HG03457 (cell line): Measurements from ENCODE around the gene RBKS.
"Not testable (repeated sequence)": the region's sequence is repeated elsewhere in the genome, so short reads cannot be mapped to it uniquely, and the experiment has no call there.

Source experiments
- ATAC-seq: cut with Tn5 transposase; IDR thresholded peaks from one replicate; pipeline ENCODE4 v1.9.1; 2021; ENCODE audit warnings: moderate number of reproducible peaks; ENCODE audit not compliant: unreplicated experiment

Gene RBKS

GRCh38 chr2:27771202-27771547 is 119.0 kb downstream of the RBKS start:
- ATAC-seq, result no peak

DNA sequence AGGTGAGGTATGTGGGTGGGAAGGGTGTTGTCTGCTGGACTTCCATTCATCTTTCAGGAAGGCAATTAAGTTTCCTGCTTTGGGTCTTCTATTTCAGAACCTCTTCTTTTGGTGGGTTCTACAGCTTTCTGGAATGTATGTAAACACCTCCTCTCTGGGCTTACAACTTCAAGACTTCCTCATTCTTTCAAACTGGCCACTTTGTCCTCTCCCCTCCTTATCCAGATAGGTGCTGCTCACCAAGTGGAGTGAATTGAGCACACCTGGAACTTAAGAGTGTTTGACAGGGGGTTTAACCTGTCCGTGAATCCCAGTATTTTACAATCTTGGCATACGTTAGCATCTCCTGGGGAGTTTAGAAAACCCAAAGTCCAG is 123.9 kb downstream of the RBKS start:
- no peak for ATAC-seq

- no peak for ATAC-seq
Measured at GRCh38 chr2:27765621-27766286, 124.4 kb downstream of the RBKS start.

- not testable (repeated sequence) for ATAC-seq
Measured at GRCh38 chr2:27764526-27764925, 125.7 kb downstream of the RBKS start.

GRCh38 chr2:27763907-27764267 is 126.3 kb downstream of the RBKS start:
- ATAC-seq, result no peak

DNA sequence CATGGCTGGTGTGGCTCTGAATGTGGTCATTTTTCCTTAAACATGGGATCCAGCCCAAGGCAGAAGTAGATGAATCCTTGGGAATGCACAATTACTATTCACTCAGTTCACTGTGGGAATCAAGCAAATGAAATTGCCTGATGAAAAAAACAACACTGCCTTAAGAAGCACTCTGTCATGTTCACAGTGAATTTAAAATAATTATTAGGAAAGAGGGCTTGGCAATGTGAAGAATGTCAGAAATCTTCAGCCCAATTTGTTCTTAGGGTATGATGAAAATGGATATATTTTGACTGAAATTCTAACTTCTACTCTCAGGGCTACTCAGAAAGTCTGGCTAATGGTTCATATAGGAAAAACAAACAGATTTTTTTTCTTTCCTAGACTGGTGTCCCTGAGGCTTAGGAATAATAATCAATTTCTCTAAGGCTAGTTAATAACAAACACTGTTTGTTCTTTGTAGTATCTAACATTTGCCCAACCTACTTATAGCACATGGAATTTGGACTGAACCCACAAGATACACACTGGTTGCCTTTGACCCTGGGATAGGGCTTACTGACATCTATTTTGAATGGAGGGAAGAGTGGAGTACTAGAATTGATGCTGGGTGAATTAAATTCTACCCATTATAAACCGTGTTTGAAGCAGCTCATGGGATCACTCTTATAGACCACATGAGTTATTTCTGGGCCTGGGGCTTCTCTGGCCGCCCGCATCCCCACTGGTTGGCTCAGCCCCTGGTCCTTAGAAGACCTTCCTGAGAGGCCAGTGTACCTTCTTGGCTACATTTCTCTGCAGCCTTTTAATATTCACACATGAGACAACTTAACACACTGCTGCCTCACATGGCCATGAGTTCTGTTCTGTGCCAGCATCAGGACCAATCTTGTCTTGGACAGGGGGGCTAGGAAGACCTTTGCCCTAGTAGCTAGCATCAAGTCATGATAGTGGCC is 127.0 kb downstream of the RBKS start:
- no peak for ATAC-seq

- ATAC-seq, result no peak
Measured at GRCh38 chr2:27756544-27757498, 133.4 kb downstream of the RBKS start.

GRCh38 chr2:27756091-27756490 is 134.1 kb downstream of the RBKS start:
- no peak for ATAC-seq

GRCh38 chr2:27754831-27755230 is 135.4 kb downstream of the RBKS start:
- no peak for ATAC-seq

GRCh38 chr2:27754138-27754588 is 136.0 kb downstream of the RBKS start:
- no peak for ATAC-seq

DNA sequence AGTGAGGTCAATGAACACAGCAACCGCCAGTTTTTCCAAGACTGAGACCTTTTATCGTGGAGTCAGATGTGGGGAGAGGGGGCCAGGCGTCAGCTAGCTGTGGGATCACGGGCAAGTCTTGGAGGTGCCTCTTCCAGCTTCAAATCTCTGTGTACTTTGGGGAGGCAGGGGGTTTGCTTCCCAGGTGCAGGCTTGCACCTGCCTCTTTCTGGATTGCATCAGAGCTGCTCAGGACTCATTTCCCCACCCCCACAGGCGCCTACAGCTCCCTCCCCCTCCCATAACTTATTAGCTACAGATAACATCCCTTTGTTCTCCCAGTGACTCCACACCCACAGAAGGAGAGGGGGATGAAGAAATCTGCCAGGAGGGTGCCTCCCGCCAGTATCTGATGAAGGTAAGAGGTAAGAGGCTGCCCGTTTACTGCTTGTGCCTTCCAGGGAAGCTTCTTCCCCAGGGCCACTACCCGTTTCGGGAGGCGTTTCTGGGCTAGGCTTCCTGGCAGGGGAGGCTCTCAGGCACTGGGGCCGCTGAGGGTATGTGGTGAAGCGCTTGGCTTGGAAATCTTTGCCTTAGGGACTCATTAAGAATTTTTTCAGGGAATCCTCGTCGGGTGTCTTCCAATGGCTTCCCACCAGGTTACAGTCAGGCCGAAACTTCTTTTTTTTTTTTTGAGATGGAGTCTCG is 137.5 kb downstream of the RBKS start:
- no peak for ATAC-seq

DNA sequence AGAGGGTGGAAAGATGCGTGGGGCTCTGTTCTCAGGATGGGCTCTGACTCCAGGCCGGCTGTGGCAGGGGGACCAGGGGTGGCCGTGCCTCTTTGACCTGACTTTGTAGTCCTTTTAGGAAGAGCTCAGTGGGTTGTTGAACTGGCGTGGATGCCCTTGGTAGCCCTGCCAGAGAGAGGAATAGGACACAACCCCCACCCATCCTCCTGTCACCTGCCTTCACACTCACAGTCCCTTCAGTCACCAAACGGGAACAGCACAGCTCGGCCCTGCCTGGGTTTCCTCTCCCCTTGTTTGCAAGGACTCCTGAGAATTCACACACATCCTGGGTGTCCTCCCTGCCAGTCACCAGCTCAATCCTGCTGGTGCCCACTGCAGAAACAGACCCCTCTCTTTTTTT is 138.8 kb downstream of the RBKS start:
- ATAC-seq, result no peak

DNA sequence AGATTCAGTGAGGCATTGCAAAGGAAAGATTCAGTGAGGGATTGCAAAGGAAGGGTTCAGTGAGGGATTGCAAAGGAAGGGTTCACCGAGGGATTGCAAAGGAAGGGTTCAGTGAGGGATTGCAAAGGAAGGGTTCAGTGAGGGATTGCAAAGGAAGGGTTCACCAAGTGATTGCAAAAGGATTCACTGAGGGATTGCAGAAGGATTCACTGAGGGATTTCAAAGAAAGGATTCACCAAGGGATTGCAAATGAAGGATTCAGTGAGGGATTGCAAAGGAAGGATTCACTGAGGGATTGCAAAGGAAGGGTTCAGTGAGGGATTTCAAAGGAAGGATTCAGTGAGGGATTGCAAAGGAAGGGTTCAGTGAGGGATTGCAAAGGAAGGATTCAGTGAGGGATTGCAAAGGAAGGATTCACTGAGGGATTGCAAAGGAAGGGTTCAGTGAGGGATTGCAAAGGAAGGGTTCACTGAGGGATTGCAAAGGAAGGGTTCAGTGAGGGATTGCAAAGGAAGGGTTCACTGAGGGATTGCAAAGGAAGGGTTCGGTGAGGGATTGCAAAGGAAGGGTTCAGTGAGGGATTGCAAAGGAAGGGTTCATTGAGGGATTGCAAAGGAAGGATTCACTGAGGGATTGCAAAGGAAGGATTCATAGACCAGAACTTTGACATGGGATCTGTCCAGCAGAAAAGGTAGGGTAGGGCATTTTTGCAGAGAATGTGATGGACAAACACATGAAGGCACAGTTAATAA is 141.2 kb downstream of the RBKS start:
- not testable (repeated sequence) for ATAC-seq

DNA sequence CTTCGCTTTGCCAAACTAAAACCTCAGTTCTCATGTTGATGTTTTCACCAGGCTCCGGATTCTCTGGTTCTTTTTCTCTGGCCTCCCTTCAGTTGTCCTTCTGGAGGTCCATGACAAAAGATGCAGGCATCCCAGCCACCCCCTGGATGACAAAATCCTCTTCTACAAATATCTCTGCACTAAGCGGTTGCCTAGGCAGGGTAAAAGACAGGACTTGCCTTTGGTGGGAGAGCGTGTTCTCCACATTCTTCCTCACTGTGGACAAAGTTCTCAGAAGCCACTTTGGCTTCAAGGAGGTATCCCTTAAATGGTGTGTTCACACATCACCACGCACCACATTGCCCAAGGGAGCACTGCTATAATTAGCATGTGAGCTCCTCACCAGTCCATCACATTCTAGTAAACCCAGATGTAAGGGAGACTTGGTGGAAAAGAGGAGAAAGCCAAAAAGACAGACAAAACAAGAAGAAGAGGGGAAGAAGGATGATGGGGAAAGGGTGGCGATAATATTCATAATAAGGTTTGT is 142.3 kb downstream of the RBKS start:
- no peak for ATAC-seq

DNA sequence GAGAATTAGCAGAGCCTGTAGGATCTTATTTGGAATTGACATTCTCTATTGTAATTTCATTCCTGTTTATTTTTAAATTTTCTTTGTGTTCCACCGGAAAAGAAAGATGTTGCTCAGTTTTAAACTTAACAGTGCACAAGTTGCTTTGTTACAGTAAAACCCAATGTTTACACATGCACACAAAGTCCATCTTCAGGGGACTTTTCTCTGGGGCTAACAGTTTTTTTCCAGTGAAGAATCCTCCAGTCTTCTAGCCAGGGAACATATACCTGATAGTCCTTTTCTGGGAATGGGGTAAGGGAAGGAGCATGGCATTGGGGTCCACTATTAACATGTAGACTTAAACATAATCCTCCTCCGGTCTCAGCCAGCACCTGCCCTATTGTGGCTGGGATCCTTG is 143.9 kb downstream of the RBKS start:
- ATAC-seq, result no peak

DNA sequence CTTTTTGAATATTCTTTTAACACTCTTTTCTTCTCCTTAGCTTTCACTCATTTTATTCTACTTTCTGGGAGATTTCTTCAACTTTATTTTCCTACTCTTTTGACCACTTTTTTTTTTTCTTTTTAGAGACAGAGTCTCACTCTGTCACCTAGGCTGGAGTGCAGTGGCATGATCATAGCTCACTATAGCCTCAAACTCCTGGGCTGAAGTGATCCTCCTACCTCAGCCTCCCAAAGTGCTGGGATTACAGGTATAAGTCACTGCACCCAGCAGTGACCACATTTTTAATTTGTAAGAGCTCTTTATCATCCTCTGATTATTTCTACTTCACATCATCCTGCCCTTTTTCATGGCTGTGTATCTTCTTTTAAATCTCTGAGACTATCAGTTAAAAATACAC is 144.7 kb downstream of the RBKS start:
- ATAC-seq, result not testable (repeated sequence)

- no peak for ATAC-seq
Measured at GRCh38 chr2:27742571-27742970, 147.6 kb downstream of the RBKS start.

- no peak for ATAC-seq
Measured at GRCh38 chr2:27741673-27742072, 148.5 kb downstream of the RBKS start.

DNA sequence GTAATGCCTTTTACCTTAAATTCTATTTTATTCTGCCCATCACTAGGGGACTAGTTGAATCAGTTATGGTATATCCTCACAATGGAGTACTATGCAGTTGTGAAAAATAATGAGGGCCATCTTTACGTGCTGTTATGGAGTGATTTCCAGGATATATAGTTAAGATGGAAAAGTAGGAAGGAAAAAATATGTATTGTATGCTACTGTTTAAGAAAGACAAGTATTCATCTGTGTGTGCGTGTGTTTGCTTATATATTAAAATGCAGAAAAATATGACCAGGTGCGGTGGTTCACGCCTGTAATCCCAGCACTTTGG is 151.2 kb downstream of the RBKS start:
- ATAC-seq, result no peak
